Thoracic aorta (tissue), 2 donors: ENCODE results near the gene RNF212B. TPM values are rescaled to one million over a fixed set of nuclear protein-coding genes. Genes with fewer than 3 reads are reported as not detected.

Experiments used
- ATAC-seq: fragments of 150-250 bp; one replicate; pipeline ENCODE4 v1.8.0; 2017; ENCODE audit warnings: low read depth; ENCODE audit not compliant: insufficient number of reproducible peaks, low FRiP score
- DNase-seq: peaks from one replicate; pipeline ENCODE4 v3.0.0-alpha.2; 2020; ENCODE audit warnings: low spot score
- H3K27ac ChIP-seq, 2 donors: fragments of 200-600 bp; sonication (generic); 1 replicate in 1 of 2; 2 replicates in 1 of 2; pipeline ENCODE4 v1.5.1; 2016; ENCODE audit warnings: mild to moderate bottlenecking in 2 of 2, moderate library complexity in 2 of 2
- H3K27me3 ChIP-seq: fragments of 200-600 bp; sonication (generic); replicated peaks from 2 replicates; pipeline ENCODE4 v1.6.0; 2016; ENCODE audit warnings: mild to moderate bottlenecking; ENCODE audit not compliant: insufficient read depth
- H3K36me3 ChIP-seq: fragments of 200-600 bp; sonication (generic); one replicate; pipeline ENCODE4 v1.5.1; 2016
- H3K4me1 ChIP-seq, 2 donors: fragments of 200-600 bp; sonication (generic); 1 replicate in 1 of 2; 2 replicates in 1 of 2; pipeline versions ENCODE4 v1.5.1 to v1.6.0; 2016; ENCODE audit warnings: low read depth in 2 of 2, mild to moderate bottlenecking in 1 of 2; ENCODE audit not compliant: control insufficient read depth in 1 of 2
- H3K4me3 ChIP-seq: fragments of 200-600 bp; sonication (generic); 2 replicates; pipeline ENCODE4 v1.5.1; 2016; ENCODE audit warnings: mild to moderate bottlenecking
- H3K9me3 ChIP-seq: fragments of 200-600 bp; sonication (generic); 2 replicates; pipeline ENCODE4 v1.5.1; 2016
- total RNA-seq, 2 donors: library from RNA; depleted of rRNA; stranded (reverse); fragments of >200 nt; gene quantifications; one replicate each; pipeline versions ENCODE4 v1.1.0 to v1.2.3, GENCODE V29; 2016
- TF ChIP-seq, protein P1 (sequence below): fragments of 200-600 bp; sonication (generic); IDR thresholded peaks from one replicate; pipeline ENCODE4 v1.5.1; 2019; ENCODE audit warnings: antibody characterized with exemption

RNF212B gene
- total RNA-seq, 2 donors from 2014 or later: not detected

DNA sequence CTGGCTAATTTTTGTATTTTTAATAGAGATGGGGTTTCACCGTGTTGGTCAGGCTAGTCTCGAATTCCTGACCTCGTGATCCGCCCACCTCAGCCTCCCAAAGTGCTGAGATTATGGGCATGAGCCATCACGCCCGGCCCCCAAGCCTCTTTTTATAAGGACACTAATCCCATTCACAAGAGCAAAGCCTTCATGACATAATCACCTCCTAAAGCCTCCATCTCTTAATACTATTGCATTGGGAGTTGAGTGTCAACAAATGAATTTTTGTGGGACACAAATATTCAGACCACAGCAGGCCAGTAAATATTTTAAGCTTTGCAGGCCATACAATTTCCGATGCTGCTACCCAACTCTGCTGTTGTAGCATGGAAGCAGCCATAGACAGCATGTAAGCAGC is 10.9 kb downstream of the RNF212B start:
- TF ChIP-seq, protein P1, sequence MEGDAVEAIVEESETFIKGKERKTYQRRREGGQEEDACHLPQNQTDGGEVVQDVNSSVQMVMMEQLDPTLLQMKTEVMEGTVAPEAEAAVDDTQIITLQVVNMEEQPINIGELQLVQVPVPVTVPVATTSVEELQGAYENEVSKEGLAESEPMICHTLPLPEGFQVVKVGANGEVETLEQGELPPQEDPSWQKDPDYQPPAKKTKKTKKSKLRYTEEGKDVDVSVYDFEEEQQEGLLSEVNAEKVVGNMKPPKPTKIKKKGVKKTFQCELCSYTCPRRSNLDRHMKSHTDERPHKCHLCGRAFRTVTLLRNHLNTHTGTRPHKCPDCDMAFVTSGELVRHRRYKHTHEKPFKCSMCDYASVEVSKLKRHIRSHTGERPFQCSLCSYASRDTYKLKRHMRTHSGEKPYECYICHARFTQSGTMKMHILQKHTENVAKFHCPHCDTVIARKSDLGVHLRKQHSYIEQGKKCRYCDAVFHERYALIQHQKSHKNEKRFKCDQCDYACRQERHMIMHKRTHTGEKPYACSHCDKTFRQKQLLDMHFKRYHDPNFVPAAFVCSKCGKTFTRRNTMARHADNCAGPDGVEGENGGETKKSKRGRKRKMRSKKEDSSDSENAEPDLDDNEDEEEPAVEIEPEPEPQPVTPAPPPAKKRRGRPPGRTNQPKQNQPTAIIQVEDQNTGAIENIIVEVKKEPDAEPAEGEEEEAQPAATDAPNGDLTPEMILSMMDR: no peak
- ATAC-seq: no peak
- no peak for DNase-seq
- Histone ChIP-seq H3K4me1 (no peaks in the 10 kb centered on the region), H3K9me3 (no peaks in the 10 kb centered on the region), H3K27me3 (no peaks in the 10 kb centered on the region), H3K27ac (no peak overlapping the region), H3K4me3 (no peak overlapping the region), H3K36me3 (no peaks in the 10 kb centered on the region)

DNA sequence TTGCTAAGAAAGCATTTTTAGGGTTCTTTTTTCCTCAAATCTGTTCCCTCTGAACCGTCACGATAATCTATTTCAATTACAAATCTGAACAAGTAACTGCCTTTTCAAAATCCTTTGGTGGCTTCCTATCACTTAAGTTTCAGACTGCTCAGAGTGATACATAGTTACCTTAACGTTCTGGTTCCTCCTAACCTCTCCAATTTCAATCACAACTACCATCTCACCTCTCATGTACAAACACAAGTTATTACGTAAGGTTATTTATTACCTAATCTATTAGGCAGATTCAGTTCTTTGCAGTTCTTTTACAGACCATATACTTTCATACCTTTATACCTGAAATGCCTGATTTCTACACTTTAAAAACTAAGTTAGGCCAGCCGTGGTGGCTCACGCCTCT is 12.1 kb downstream of the RNF212B start:
- ATAC-seq (no peak), DNase-seq (no peak)
- Histone ChIP-seq H3K4me3 (no peak overlapping the region), H3K36me3 (no peaks in the 10 kb centered on the region), H3K27ac (no peak overlapping the region), H3K9me3 (no peaks in the 10 kb centered on the region), H3K4me1 (no peaks in the 10 kb centered on the region), H3K27me3 (no peaks in the 10 kb centered on the region)
- TF ChIP-seq, protein P1: no peak

DNA sequence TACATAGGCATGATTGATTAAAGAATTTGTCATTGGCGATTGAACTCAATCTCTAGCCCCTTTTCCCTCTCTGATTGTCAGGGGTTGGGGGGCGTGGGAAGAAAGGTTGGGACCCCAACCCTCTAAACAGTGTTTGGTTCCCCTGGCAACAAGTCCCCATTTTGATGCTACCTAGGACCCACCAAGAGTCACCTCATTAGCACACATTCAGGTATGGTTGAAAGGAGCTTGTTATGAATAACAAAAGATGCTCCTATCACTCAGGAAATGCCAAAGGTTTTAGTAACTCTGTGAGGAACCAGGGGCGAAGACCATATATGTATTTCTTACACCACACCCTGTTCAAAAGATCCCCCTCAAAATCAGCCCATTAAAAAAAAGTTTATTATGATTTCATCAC is 14.3 kb downstream of the RNF212B start:
- no peaks in the 10 kb centered on the region for H3K27me3 ChIP-seq
- TF ChIP-seq, protein P1: no peak
- H3K27ac ChIP-seq: no peak overlapping the region
- ATAC-seq (no peak), DNase-seq (no peak)
- no peaks in the 10 kb centered on the region for H3K4me1 ChIP-seq
- H3K4me3 ChIP-seq: no peak overlapping the region
- no peaks in the 10 kb centered on the region for H3K36me3 ChIP-seq
- no peaks in the 10 kb centered on the region for H3K9me3 ChIP-seq

DNA sequence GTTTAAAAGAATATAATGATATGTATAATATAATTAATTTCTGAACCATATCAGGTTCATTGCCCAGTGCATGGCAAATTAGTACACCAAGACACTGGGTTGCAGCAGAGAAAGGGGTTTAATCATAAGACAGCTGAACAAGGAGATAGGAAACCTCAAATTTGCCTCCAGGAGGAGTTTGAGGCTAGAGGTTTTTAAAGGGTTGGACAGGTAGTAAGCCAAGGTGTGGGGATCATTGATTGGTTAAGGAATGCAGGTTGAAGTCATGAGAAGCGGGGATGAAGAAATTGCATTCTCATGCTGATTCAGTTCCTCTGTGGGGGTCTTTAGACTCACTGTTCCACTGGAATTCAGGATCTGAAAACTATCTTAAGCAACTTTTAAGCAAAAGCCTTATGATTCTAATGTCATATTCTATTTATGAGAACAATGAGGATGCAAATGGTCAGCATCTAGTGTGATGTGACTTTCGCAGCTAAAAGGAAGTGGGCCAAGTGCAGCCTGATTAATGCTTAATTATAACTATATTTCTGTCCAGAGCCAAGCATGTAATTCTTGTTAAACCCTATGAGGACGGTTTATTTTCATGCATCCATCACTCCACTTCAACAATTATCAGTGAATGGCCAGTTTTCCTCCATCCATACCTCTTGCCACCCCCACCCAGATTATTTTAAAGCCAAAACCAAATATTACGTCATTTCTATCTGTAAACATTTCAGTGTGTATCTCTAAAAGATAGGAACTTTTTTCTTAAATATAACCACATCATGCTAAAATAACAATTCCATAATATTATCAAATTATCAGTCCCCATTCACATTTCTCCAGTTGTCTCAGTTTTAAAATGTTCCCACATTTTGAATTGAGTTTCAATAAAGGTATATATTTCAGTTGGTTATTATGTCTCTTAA is 14.9 kb downstream of the RNF212B start:
- ATAC-seq: no peak
- TF ChIP-seq, protein P1: no peak

DNA sequence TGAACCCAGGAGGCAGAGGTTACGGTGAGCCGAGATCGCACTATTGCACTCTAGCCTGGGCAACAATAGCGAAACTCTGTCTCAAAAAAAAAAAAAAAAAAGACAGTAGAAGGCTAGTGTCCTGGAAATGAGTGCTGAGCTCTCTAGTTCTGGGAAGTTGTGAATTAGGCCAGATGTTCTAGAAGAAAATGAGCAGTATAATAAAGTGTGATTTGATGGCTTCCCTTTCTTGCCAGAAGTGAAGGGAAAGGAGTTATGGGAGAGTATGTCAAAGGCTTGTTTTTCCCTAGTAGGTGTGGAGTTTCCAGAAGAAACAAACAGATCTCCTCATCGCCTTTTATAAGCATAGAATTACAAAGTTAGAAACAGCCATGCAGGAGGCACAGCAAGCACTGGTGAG is 20.5 kb downstream of the RNF212B start:
- TF ChIP-seq, protein P1: no peak
- Histone ChIP-seq H3K4me3 (no peak overlapping the region), H3K27me3 (no peaks in the 10 kb centered on the region), H3K27ac (no peak overlapping the region), H3K4me1 (no peaks in the 10 kb centered on the region), H3K9me3 (no peaks in the 10 kb centered on the region), H3K36me3 (no peaks in the 10 kb centered on the region)
- DNase-seq (no peak), ATAC-seq (no peak)

More for the DNA sequence above, 14.9 kb downstream of the RNF212B start:
- H3K27me3 ChIP-seq: no peaks in the 10 kb centered on the region
- H3K4me3 ChIP-seq: no peak overlapping the region
- H3K4me1 ChIP-seq: no peaks in the 10 kb centered on the region
- no peak overlapping the region for H3K27ac ChIP-seq
- H3K9me3 ChIP-seq: no peaks in the 10 kb centered on the region
- H3K36me3 ChIP-seq: no peaks in the 10 kb centered on the region
- no peak for DNase-seq
